DND-41 (cell line): Measurements from ENCODE around the gene CRLF2.
"Not testable (repeated sequence)": the region's sequence is repeated elsewhere in the genome, so short reads cannot be mapped to it uniquely, and the experiment has no call there.

Experiments used
- ATAC-seq: fragments of 200-7000 bp; cut with Tn5 transposase; 3 replicates; pipeline ENCODE4 v1.9.1; 2021; ENCODE audit warnings: low read depth; ENCODE audit not compliant: insufficient read depth
- DNase-seq: peaks from one replicate; pipeline ENCODE4 v3.0.0-alpha.2; 2020
- H2AFZ ChIP-seq: 2 replicates; pipeline ENCODE4 v1.6.0; 2012; ENCODE audit warnings: low read depth, low read length
- H3K27ac ChIP-seq: 2 replicates; pipeline ENCODE4 v1.5.1; 2012; ENCODE audit warnings: low read length, inconsistent platforms
- H3K27me3 ChIP-seq: fragments of 200-600 bp; sonication (generic); 2 replicates; pipeline ENCODE4 v1.6.0; 2012; ENCODE audit warnings: low read length, mild to moderate bottlenecking, inconsistent platforms; ENCODE audit not compliant: insufficient read depth, poor library complexity
- H3K36me3 ChIP-seq: 2 replicates; pipeline ENCODE4 v1.5.1; 2012; ENCODE audit warnings: low read length, inconsistent platforms; ENCODE audit not compliant: insufficient read depth
- H3K4me1 ChIP-seq: 2 replicates; pipeline ENCODE4 v1.5.1; 2012; ENCODE audit warnings: mild to moderate bottlenecking, low read length; ENCODE audit not compliant: insufficient read depth
- H3K4me2 ChIP-seq: 2 replicates; pipeline ENCODE4 v1.6.0; 2012; ENCODE audit warnings: mild to moderate bottlenecking, moderate library complexity, low read length, inconsistent platforms; ENCODE audit not compliant: insufficient read depth
- H3K4me3 ChIP-seq, 2 experiments: fragments of 200-600 bp in 1 of 2; shearing (Covaris generic) in 1 of 2; 2 replicates each; pipeline ENCODE4 v1.5.1; 2012 to 2016; ENCODE audit warnings: inconsistent platforms in 2 of 2, low read length in 2 of 2, mild to moderate bottlenecking in 2 of 2, low read depth in 1 of 2, moderate library complexity in 1 of 2
- H3K79me2 ChIP-seq: 2 replicates; pipeline ENCODE4 v1.6.0; 2012; ENCODE audit warnings: low read length, inconsistent platforms; ENCODE audit not compliant: insufficient read depth
- H3K9ac ChIP-seq: 2 replicates; pipeline ENCODE4 v1.6.0; 2012; ENCODE audit warnings: low read depth, mild to moderate bottlenecking, inconsistent platforms, low read length, moderate library complexity
- H3K9me3 ChIP-seq: 2 replicates; pipeline ENCODE4 v1.5.1; 2012; ENCODE audit warnings: low read length, moderate library complexity, mild to moderate bottlenecking, inconsistent platforms; ENCODE audit not compliant: insufficient read depth, severe bottlenecking
- H4K20me1 ChIP-seq: 2 replicates; pipeline ENCODE4 v1.6.0; 2012; ENCODE audit warnings: low read length; ENCODE audit not compliant: insufficient read depth
- CTCF ChIP-seq: IDR thresholded peaks from 2 replicates; pipeline ENCODE4 v1.5.1; 2012; ENCODE audit warnings: borderline replicate concordance, low read length, moderate library complexity, mild to moderate bottlenecking; ENCODE audit not compliant: poor library complexity, severe bottlenecking; ENCODE audit errors: extremely low read depth
- EZH2 ChIP-seq: IDR thresholded peaks from 3 replicates; pipeline ENCODE4 v1.6.1; 2012; ENCODE audit warnings: borderline replicate concordance, low read depth, mild to moderate bottlenecking, moderate library complexity, low read length, inconsistent platforms; ENCODE audit not compliant: severe bottlenecking

The CRLF2 gene

GRCh38 chrX:1172496-1172895 lies 40.0 kb downstream of the CRLF2 start:
- DNase-seq (no peak), ATAC-seq (no peak)
- H3K4me3 ChIP-seq: no peak overlapping the region
- H3K79me2 ChIP-seq: no peaks in the 10 kb centered on the region
- no peak overlapping the region for H2AFZ ChIP-seq
- H3K9ac ChIP-seq: no peak overlapping the region
- no peaks in the 10 kb centered on the region for H3K36me3 ChIP-seq
- H3K4me1 ChIP-seq: no peaks in the 10 kb centered on the region
- no peaks in the 10 kb centered on the region for H3K27me3 ChIP-seq
- H4K20me1 ChIP-seq: no peaks in the 10 kb centered on the region
- H3K4me2 ChIP-seq: no peak overlapping the region
- TF ChIP-seq CTCF: no peak
- TF ChIP-seq EZH2: no peak
- H3K9me3 ChIP-seq: no peaks in the 10 kb centered on the region
- H3K27ac ChIP-seq: no peak overlapping the region

GRCh38 chrX:1171915-1172314 lies 40.5 kb downstream of the CRLF2 start:
- not testable (repeated sequence) for H3K9ac ChIP-seq, DNase-seq, H3K4me1 ChIP-seq, H3K4me3 ChIP-seq, ATAC-seq, H2AFZ ChIP-seq, H3K27ac ChIP-seq, H3K79me2 ChIP-seq, H3K27me3 ChIP-seq, H3K9me3 ChIP-seq, H3K4me2 ChIP-seq, H4K20me1 ChIP-seq, H3K36me3 ChIP-seq

GRCh38 chrX:1170243-1170642 lies 42.2 kb downstream of the CRLF2 start:
- no peaks in the 10 kb centered on the region for H4K20me1 ChIP-seq
- DNase-seq: no peak
- H3K27me3 ChIP-seq: no peaks in the 10 kb centered on the region
- H3K4me1 ChIP-seq: no peaks in the 10 kb centered on the region
- ATAC-seq: no peak
- H3K4me3 ChIP-seq: no peak overlapping the region
- no peak overlapping the region for H3K9ac ChIP-seq
- H3K79me2 ChIP-seq: no peaks in the 10 kb centered on the region
- TF ChIP-seq CTCF (no peak), EZH2 (no peak)
- no peaks in the 10 kb centered on the region for H3K36me3 ChIP-seq
- H2AFZ ChIP-seq: no peak overlapping the region
- no peak overlapping the region for H3K27ac ChIP-seq
- H3K9me3 ChIP-seq: no peaks in the 10 kb centered on the region
- H3K4me2 ChIP-seq: no peak overlapping the region

GRCh38 chrX:1169189-1169588 lies 43.3 kb downstream of the CRLF2 start:
- TF ChIP-seq CTCF: no peak
- TF ChIP-seq EZH2: no peak
- Histone ChIP-seq H2AFZ (no peak overlapping the region), H3K4me2 (no peak overlapping the region), H4K20me1 (no peaks in the 10 kb centered on the region), H3K36me3 (no peaks in the 10 kb centered on the region), H3K9ac (no peak overlapping the region), H3K4me3 (no peak overlapping the region), H3K4me1 (no peaks in the 10 kb centered on the region), H3K27me3 (no peaks in the 10 kb centered on the region), H3K27ac (no peak overlapping the region), H3K79me2 (no peaks in the 10 kb centered on the region), H3K9me3 (no peaks in the 10 kb centered on the region)
- DNase-seq: no peak
- ATAC-seq: no peak
